K562 (cell line): ENCODE data around the gene LMOD1. TPM values are rescaled to one million over a fixed set of nuclear protein-coding genes. Genes with fewer than 3 reads are reported as not detected.

ENCODE experiments used
- ATF3 ChIP-seq, 2 experiments: fragments of 450-650 bp in 1 of 2; sonication (generic) in 1 of 2; formaldehyde crosslinking in 1 of 2; IDR thresholded peaks in 1 of 2; conservative IDR thresholded peaks in 1 of 2; 2 replicates each; pipeline versions ENCODE4 v1.6.1 to v1.8.1; 2016 to 2023; ENCODE audit warnings: mild to moderate bottlenecking in 2 of 2, moderate library complexity in 2 of 2, inconsistent platforms in 1 of 2, missing genetic modification reagents in 1 of 2
- DPF2 ChIP-seq: fragments of 450-650 bp; IDR thresholded peaks from 2 replicates; pipeline ENCODE4 v1.6.1; 2016
- E2F6 ChIP-seq, 2 experiments: IDR thresholded peaks; 2 replicates each; pipeline ENCODE4 v1.6.1; 2011; ENCODE audit warnings: borderline replicate concordance in 1 of 2, control low read depth in 1 of 2, low read depth in 1 of 2, low read length in 1 of 2, mild to moderate bottlenecking in 1 of 2, mixed read lengths in 1 of 2, moderate library complexity in 1 of 2; ENCODE audit not compliant: insufficient read depth in 1 of 2, insufficient read length in 1 of 2, poor library complexity in 1 of 2, severe bottlenecking in 1 of 2; ENCODE audit errors: extremely low read depth in 1 of 2
- ESRRB ChIP-seq: fragments of 250-450 bp; sonication (Bioruptor Pico); IDR thresholded peaks from 2 replicates; pipeline ENCODE4 v1.5.0; 2020; ENCODE audit warnings: mild to moderate bottlenecking, moderate library complexity, borderline replicate concordance
- HMGXB4 ChIP-seq: sonication (generic); formaldehyde crosslinking; IDR thresholded peaks from 2 replicates; pipeline ENCODE4 v1.8.1; 2023; ENCODE audit warnings: mild to moderate bottlenecking, missing genetic modification reagents
- MBD2 ChIP-seq: sonication (generic); IDR thresholded peaks from 2 replicates; pipeline ENCODE4 v1.6.1; 2016; ENCODE audit warnings: low read depth, borderline replicate concordance
- MECOM ChIP-seq: fragments of 250-450 bp; sonication (Bioruptor Pico); IDR thresholded peaks from 2 replicates; pipeline ENCODE4 v1.8.0; 2022; ENCODE audit warnings: inconsistent platforms
- PHB2 ChIP-seq: fragments of 450-650 bp; IDR thresholded peaks from 2 replicates; pipeline ENCODE4 v1.6.1; 2017; ENCODE audit warnings: low read depth
- POLR3G ChIP-seq: IDR thresholded peaks from 2 replicates; pipeline ENCODE4 v1.6.1; 2011; ENCODE audit not compliant: insufficient read length, insufficient replicate concordance; ENCODE audit errors: extremely low read depth
- SIX5 ChIP-seq, 2 experiments: IDR thresholded peaks; 2 replicates each; pipeline ENCODE4 v1.6.1; 2011; ENCODE audit warnings: low read length in 2 of 2, borderline replicate concordance in 1 of 2, low read depth in 1 of 2, mild to moderate bottlenecking in 1 of 2, moderate library complexity in 1 of 2; ENCODE audit not compliant: insufficient read depth in 1 of 2
- ZBTB40 ChIP-seq, 2 experiments: fragments of 450-650 bp in 1 of 2; sonication (generic) in 1 of 2; formaldehyde crosslinking in 1 of 2; IDR thresholded peaks; 2 replicates each; pipeline versions ENCODE4 v1.7.1 to v1.9.0; 2016 to 2022; ENCODE audit warnings: inconsistent platforms in 1 of 2, mild to moderate bottlenecking in 1 of 2, missing genetic modification reagents in 1 of 2
- ZNF212 ChIP-seq: fragments of 450-650 bp; formaldehyde crosslinking; IDR thresholded peaks from 2 replicates; pipeline ENCODE4 v1.4.0; 2020; ENCODE audit warnings: mild to moderate bottlenecking
- polyA plus RNA-seq, 8 experiments: library from polyadenylated mRNA; depleted of rRNA in 4 of 8; stranded (reverse) in 5 of 8; unstranded in 3 of 8; fragments of >200 nt; fragmentation: Nextera tagmentation in 2 of 8; fragmentation: Illumina TruSeq in 1 of 8; extraction: Ambion mirVana in 2 of 8; extraction: Trizol in 1 of 8; gene quantifications; 2 replicates each; pipeline versions ENCODE4 v1.2.1 to v1.2.3, GENCODE V29; 2011 to 2014; ENCODE audit warnings: inconsistent platforms in 1 of 8, missing spikeins in 1 of 8
- total RNA-seq, 7 experiments: library from RNA; depleted of rRNA in 6 of 7; stranded (reverse); fragments of >200 nt in 6 of 7; fragmentation: Illumina TruSeq in 2 of 7; extraction: Trizol in 2 of 7; gene quantifications; 2 replicates each; pipeline versions ENCODE4 v1.2.1 to v1.2.3, GENCODE V29; 2011 to 2021; ENCODE audit warnings: low replicate concordance in 1 of 7

Gene LMOD1
- total and polyA plus RNA-seq, 9 of the 15 experiments (the other 6 are each of a cell fraction or from before 2014, with no cell fraction given), result 0.03 to 0.54 (median 0.38) TPM; not detected in 1

- peak in 1 of 2 experiments; percentile 17 for TF ChIP-seq E2F6 (IDR thresholded peaks at IDR 0.05; ENCODE audit: borderline replicate concordance in 1 of 2, extremely low read depth in 1 of 2, insufficient read depth in 1 of 2, insufficient read length in 1 of 2, low read depth in 1 of 2, low read length in 1 of 2, poor library complexity in 1 of 2, severe bottlenecking in 1 of 2)
- TF ChIP-seq ZBTB40 (IDR thresholded peaks at IDR 0.05), result no peak
- no peak for TF ChIP-seq ZBTB40 (CRISPR knock-in tag; IDR thresholded peaks at IDR 0.05)
- no peak for TF ChIP-seq ESRRB (CRISPR knock-in tag)
- TF ChIP-seq MBD2, result no peak
- no peak for TF ChIP-seq ZNF212 (CRISPR knock-in tag)
- peak; percentile 52 for TF ChIP-seq DPF2
- no peak for TF ChIP-seq PHB2
- TF ChIP-seq POLR3G, result no peak
- peak; percentile 95 for TF ChIP-seq MECOM
- no peak for TF ChIP-seq SIX5 (IDR thresholded peaks at IDR 0.05; ENCODE audit: borderline replicate concordance in 1 of 2, insufficient read depth in 1 of 2, low read depth in 1 of 2, low read length in 2 of 2)
- peak; percentile 63; the same call in 1 of the 2 replicates for TF ChIP-seq ATF3 (IDR thresholded peaks at IDR 0.05)
- no peak for TF ChIP-seq ATF3 (CRISPR knock-in tag; conservative IDR thresholded peaks at IDR 0.05)
- no peak for TF ChIP-seq HMGXB4 (CRISPR knock-in tag)
Measured at GRCh38 chr1:201887116-201887866, 59.1 kb downstream of the LMOD1 start (continued).
